GM12865 (cell line): ENCODE data around the gene LPP.

Experiments
- DNase-seq: peaks from one replicate; pipeline ENCODE4 v3.0.0; 2010; ENCODE audit warnings: low read depth
- H3K4me3 ChIP-seq: 2 replicates; pipeline ENCODE4 v1.5.1; 2011; ENCODE audit warnings: mild to moderate bottlenecking, low read depth, low read length, control low read depth
- CTCF ChIP-seq: IDR thresholded peaks from 2 replicates; pipeline ENCODE4 v1.5.1; 2011; ENCODE audit warnings: low read length, control low read depth, low read depth, inconsistent platforms; ENCODE audit not compliant: insufficient read depth; ENCODE audit errors: missing control alignments

Gene LPP

DNA sequence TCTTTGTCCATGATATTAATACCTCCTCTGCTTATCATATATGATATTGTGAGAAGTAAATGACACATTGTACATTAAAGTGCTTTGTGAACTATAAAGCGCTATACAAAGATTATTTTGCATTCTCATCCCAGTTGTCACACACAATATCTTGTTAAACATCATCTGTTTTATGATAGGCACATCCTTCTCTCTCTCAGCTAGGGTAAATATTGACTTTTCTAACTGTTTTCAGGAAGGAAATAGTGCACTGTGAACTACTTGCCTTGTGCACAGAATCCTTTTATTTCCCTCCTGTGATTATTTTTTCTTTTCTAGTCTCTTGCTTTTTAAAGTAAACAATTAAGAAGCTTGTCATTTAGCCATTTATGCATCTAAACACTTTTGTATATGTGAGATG, 388.2 kb downstream of the LPP start:
- no peak for DNase-seq
- H3K4me3 ChIP-seq = no peak overlapping the region
- TF ChIP-seq CTCF = no peak

DNA sequence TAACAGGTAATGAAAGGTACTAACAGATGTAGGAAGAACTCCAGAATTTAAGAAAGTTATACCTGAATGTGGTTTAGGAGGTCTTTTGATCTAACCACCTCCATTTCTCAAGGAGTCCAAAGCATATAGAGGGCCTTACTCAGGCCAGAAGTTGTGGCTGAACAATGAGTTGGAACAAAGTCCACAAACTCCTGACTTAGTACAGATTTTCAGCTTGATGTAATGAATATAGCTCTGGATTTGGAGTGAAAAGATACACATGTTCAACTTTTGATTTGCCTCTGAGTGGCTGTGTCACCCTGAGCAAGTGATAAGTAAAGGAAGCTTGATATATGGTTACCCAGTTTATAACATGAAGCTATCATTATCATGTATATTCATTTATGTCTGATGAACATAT, 390.1 kb downstream of the LPP start:
- TF ChIP-seq CTCF = no peak
- no peak for DNase-seq
- H3K4me3 ChIP-seq = no peak overlapping the region

DNA sequence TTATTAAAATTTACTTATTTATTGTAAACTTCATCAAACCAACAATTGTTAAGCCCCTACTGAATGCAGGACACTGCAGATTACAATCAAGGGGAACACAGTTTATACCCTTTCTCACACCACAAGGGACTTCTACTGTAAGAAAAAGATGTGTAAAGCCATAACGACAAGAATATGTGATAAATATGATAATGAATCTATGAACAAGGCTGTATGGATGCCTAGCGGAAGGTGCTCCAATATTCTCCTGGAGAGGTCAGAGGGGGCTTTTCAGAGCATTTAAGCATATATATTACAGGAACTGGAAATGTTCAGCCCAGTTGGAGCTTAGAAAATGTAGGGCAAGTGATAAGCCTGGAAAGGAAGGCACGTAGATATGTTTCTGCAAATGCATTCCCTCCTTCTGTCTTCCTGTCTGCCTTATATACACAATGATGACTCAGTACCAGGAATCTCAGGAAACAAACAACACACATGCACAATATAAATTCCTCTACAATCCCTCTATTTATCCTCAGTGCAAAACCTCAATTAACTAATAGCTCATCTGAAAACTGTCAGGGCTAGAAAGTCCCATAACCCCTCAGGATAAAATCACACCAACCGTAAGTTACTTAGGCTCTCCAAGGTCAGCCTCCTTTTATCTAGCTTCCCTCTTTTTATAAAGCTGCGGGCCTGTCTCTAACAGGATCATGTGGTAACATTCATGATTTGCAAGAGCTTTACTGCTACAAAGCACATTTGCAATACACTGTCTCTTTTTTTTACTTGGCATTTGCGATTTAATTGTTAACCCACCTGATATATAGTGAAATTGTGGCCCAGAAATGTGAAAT, 393.1 kb downstream of the LPP start:
- no peak for TF ChIP-seq CTCF
- no peak for DNase-seq

DNA sequence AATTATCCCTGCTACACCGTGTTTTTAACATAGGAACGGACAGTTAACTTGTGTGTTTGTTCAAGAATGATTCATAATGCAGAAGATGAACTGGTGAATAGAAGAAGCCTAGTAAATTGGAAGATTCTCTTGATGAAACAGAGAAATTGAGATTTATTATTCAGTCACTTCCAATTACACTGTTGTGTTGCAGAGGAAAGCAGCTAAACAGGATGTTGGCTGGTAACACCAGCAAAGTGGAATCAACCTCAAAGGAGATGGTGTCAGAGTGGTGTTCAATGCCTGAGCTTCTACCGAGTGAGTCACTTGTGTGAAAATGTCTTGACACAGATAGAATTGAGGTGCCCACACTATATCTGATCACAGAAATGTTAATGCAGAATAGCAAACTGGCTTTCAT, 399.6 kb downstream of the LPP start:
- DNase-seq = no peak
- TF ChIP-seq CTCF = no peak
- no peak overlapping the region for H3K4me3 ChIP-seq

More for the DNA sequence above, 393.1 kb downstream of the LPP start:
- H3K4me3 ChIP-seq = no peak overlapping the region

GRCh38 chr3:188554404-188554803, 400.4 kb downstream of the LPP start:
- TF ChIP-seq CTCF = no peak
- no peak overlapping the region for H3K4me3 ChIP-seq
- no peak for DNase-seq

- no peak for DNase-seq
- H3K4me3 ChIP-seq = no peak overlapping the region
- TF ChIP-seq CTCF = no peak
Measured at GRCh38 chr3:188557235-188557634, 403.3 kb downstream of the LPP start.
